IMR-90 (cell line): ENCODE results near the gene CD163. TPM values are rescaled to one million over a fixed set of nuclear protein-coding genes. Genes with fewer than 3 reads are reported as not detected.

ENCODE experiments used
- ATAC-seq: fragments of 200-7000 bp; cut with Tn5 transposase; 2 replicates; pipeline ENCODE4 v1.9.1; 2020; ENCODE audit warnings: low read depth, mild to moderate bottlenecking, moderate library complexity
- BruUV-seq: library from RNA; stranded (reverse); fragments of 400-500 nt; replicated peaks from 2 replicates; lab custom pipeline; 2021; lab: Mats Ljungman, UMichigan
- CTCF ChIA-PET: fragments of 300-600 bp; formaldehyde crosslinking; extraction: SDS; loops from one replicate; lab custom pipeline; 2021; ENCODE audit warnings: antibody characterized with exemption; lab: Yijun Ruan, JAX
- POLR2A ChIA-PET: fragments of 300-600 bp; sonication (Branson Sonifier 250); formaldehyde crosslinking; loops from one replicate; lab custom pipeline; 2022; ENCODE audit warnings: antibody characterized with exemption; ENCODE audit not compliant: unreplicated experiment; lab: Charles Lee
- DNase-seq: peaks from one replicate; pipeline ENCODE4 v3.0.0; 2013
- H2AFZ ChIP-seq: replicated peaks from 2 replicates; pipeline ENCODE3; 2013; ENCODE audit warnings: low read length, mild to moderate bottlenecking; ENCODE audit not compliant: poor library complexity
- H2AK5ac ChIP-seq: 2 replicates; pipeline ENCODE4 v1.6.1; 2013; ENCODE audit warnings: low read depth, low read length, inconsistent platforms
- H2AK9ac ChIP-seq: replicated peaks from 2 replicates; pipeline ENCODE3; 2013; ENCODE audit warnings: mild to moderate bottlenecking, low read depth, low read length, moderate library complexity; ENCODE audit not compliant: poor library complexity
- H2BK120ac ChIP-seq: 2 replicates; pipeline ENCODE4 v1.6.1; 2013; ENCODE audit warnings: low read depth, low read length, inconsistent platforms
- H2BK15ac ChIP-seq: 3 replicates; pipeline ENCODE4 v1.6.1; 2013; ENCODE audit warnings: low read depth, low read length, inconsistent platforms
- H2BK20ac ChIP-seq: 2 replicates; pipeline ENCODE4 v1.6.1; 2013; ENCODE audit warnings: low read depth, mild to moderate bottlenecking, inconsistent platforms, low read length, moderate library complexity
- H2BK5ac ChIP-seq: 2 replicates; pipeline ENCODE4 v1.6.1; 2013; ENCODE audit warnings: mild to moderate bottlenecking, low read depth, low read length, inconsistent platforms; ENCODE audit not compliant: poor library complexity, severe bottlenecking
- H3K14ac ChIP-seq: replicated peaks from 2 replicates; pipeline ENCODE4 v1.6.1; 2013; ENCODE audit warnings: low read depth, low read length, inconsistent platforms
- H3K18ac ChIP-seq: 2 replicates; pipeline ENCODE4 v1.6.1; 2013; ENCODE audit warnings: low read depth, low read length, control low read depth
- H3K23ac ChIP-seq: 2 replicates; pipeline ENCODE4 v1.6.1; 2013; ENCODE audit warnings: low read depth, low read length, inconsistent platforms
- H3K27ac ChIP-seq: 2 replicates; pipeline ENCODE4 v1.5.1; 2013; ENCODE audit warnings: mild to moderate bottlenecking, control low read depth, low read length; ENCODE audit not compliant: insufficient read depth
- H3K27me3 ChIP-seq: 2 replicates; pipeline ENCODE4 v1.6.1; 2013; ENCODE audit warnings: low read length; ENCODE audit not compliant: control insufficient read depth, insufficient read depth
- H3K36me3 ChIP-seq: 2 replicates; pipeline ENCODE4 v1.6.1; 2013; ENCODE audit warnings: low read length, mixed read lengths; ENCODE audit not compliant: control insufficient read depth, insufficient read depth
- H3K4ac ChIP-seq: 2 replicates; pipeline ENCODE4 v1.6.1; 2013; ENCODE audit warnings: low read depth, low read length, inconsistent platforms
- H3K4me1 ChIP-seq: 2 replicates; pipeline ENCODE4 v1.6.1; 2013; ENCODE audit warnings: low read length, mixed read lengths; ENCODE audit not compliant: control insufficient read depth, insufficient read depth
- H3K4me2 ChIP-seq: 2 replicates; pipeline ENCODE4 v1.6.1; 2013; ENCODE audit warnings: low read depth, mild to moderate bottlenecking, control low read depth, low read length, moderate library complexity
- H3K4me3 ChIP-seq: 2 replicates; pipeline ENCODE4 v1.5.1; 2013; ENCODE audit warnings: low read depth, mild to moderate bottlenecking, control low read depth, low read length, moderate library complexity; ENCODE audit not compliant: insufficient read depth
- H3K56ac ChIP-seq: 2 replicates; pipeline ENCODE4 v1.6.1; 2013; ENCODE audit warnings: low read length, inconsistent platforms; ENCODE audit not compliant: insufficient read depth; ENCODE audit errors: extremely low read depth
- H3K79me1 ChIP-seq, 2 experiments: 2 replicates each; pipeline ENCODE4 v1.6.1; 2013; ENCODE audit warnings: low read length in 2 of 2, inconsistent platforms in 1 of 2, low read depth in 1 of 2
- H3K9ac ChIP-seq: 2 replicates; pipeline ENCODE4 v1.6.1; 2013; ENCODE audit warnings: low read depth, low read length, control low read depth
- H3K9me1 ChIP-seq: 2 replicates; pipeline ENCODE4 v1.6.1; 2013; ENCODE audit warnings: low read length, inconsistent platforms; ENCODE audit not compliant: insufficient read depth
- H3K9me3 ChIP-seq: 2 replicates; pipeline ENCODE4 v1.6.1; 2013; ENCODE audit warnings: low read length; ENCODE audit not compliant: control insufficient read depth, insufficient read depth
- H4K20me1 ChIP-seq: 2 replicates; pipeline ENCODE4 v1.6.1; 2013; ENCODE audit warnings: low read length, inconsistent platforms; ENCODE audit not compliant: insufficient read depth
- H4K5ac ChIP-seq: 2 replicates; pipeline ENCODE4 v1.6.1; 2013; ENCODE audit warnings: mild to moderate bottlenecking, low read depth, low read length, control low read depth
- H4K8ac ChIP-seq, 2 experiments: 2 replicates each; pipeline ENCODE4 v1.6.1; 2013; ENCODE audit warnings: low read depth in 2 of 2, low read length in 2 of 2, control low read depth in 1 of 2, inconsistent platforms in 1 of 2
- H4K91ac ChIP-seq: 2 replicates; pipeline ENCODE4 v1.6.1; 2013; ENCODE audit warnings: low read depth, low read length, inconsistent platforms; ENCODE audit not compliant: insufficient read depth
- CEBPB ChIP-seq: IDR thresholded peaks from 2 replicates; pipeline ENCODE4 v1.6.1; 2012; ENCODE audit warnings: low read depth, low read length, improper control_type of control experiment
- CHD1 ChIP-seq: IDR thresholded peaks from 2 replicates; pipeline ENCODE4 v1.6.1; 2012; ENCODE audit warnings: low read depth, low read length, improper control_type of control experiment
- FOS ChIP-seq: fragments of 150-350 bp; IDR thresholded peaks from 2 replicates; pipeline ENCODE4 v1.6.1; 2016; ENCODE audit warnings: low read depth, low read length
- MAFK ChIP-seq: IDR thresholded peaks from 2 replicates; pipeline ENCODE4 v1.6.1; 2012; ENCODE audit warnings: low read depth, low read length, improper control_type of control experiment
- MXI1 ChIP-seq: IDR thresholded peaks from 2 replicates; pipeline ENCODE4 v1.6.1; 2012; ENCODE audit warnings: low read depth, mild to moderate bottlenecking, low read length, moderate library complexity, borderline replicate concordance
- NFE2L2 ChIP-seq: fragments of 150-350 bp; IDR thresholded peaks from 2 replicates; pipeline ENCODE4 v1.6.1; 2016; ENCODE audit warnings: low read depth, mild to moderate bottlenecking, low read length
- POLR2A ChIP-seq: IDR thresholded peaks from 2 replicates; pipeline ENCODE4 v1.6.1; 2012; ENCODE audit warnings: mild to moderate bottlenecking, low read depth, low read length
- RAD21 ChIP-seq: IDR thresholded peaks from 2 replicates; pipeline ENCODE4 v1.6.1; 2012; ENCODE audit warnings: low read length, improper control_type of control experiment
- RCOR1 ChIP-seq: IDR thresholded peaks from 2 replicates; pipeline ENCODE4 v1.6.1; 2012; ENCODE audit warnings: mild to moderate bottlenecking, low read length, improper control_type of control experiment; ENCODE audit not compliant: insufficient replicate concordance
- RFX5 ChIP-seq: IDR thresholded peaks from 2 replicates; pipeline ENCODE4 v1.8.0; 2012; ENCODE audit warnings: low read depth, mild to moderate bottlenecking, low read length, moderate library complexity
- SMC3 ChIP-seq: fragments of 150-350 bp; IDR thresholded peaks from 2 replicates; pipeline ENCODE4 v1.6.1; 2016; ENCODE audit warnings: low read depth, mild to moderate bottlenecking, antibody characterized with exemption, low read length, moderate library complexity
- USF2 ChIP-seq: fragments of 150-350 bp; IDR thresholded peaks from 2 replicates; pipeline ENCODE4 v1.6.1; 2017; ENCODE audit warnings: mild to moderate bottlenecking, antibody characterized with exemption, low read length, low read depth
- WGBS, 2 experiments: methylation state at CpG; one replicate each; pipeline versions ENCODE4 v1.1.5 to v1.1.7; 2013; ENCODE audit warnings: missing lambda C conversion rate in 2 of 2; ENCODE audit not compliant: insufficient read length in 1 of 2; ENCODE audit errors: extremely low coverage in 2 of 2; 5-methylcytosine and 5-hydroxymethylcytosine counted together
- dilution Hi-C: fragments of 300-500 bp; cut with HindIII; formaldehyde crosslinking; loops from one replicate; pipeline ENCODE4 v1.14.3; 2018; ENCODE audit warnings: low sequenced_read_pairs; ENCODE audit not compliant: unreplicated experiment
- in situ Hi-C: fragments of 300-500 bp; cut with MboI; formaldehyde crosslinking; loops from 3 replicates; pipeline ENCODE4 v1.14.3; 2019; ENCODE audit warnings: low sequenced_read_pairs, inconsistent platforms, mixed read lengths
- intact Hi-C: fragments of 100-400 bp; cut with micrococcal nuclease; formaldehyde crosslinking; loops from 2 replicates; pipeline ENCODE4 v1.10.0; 2022
- polyA plus RNA-seq, 3 experiments: library from polyadenylated mRNA; depleted of rRNA; stranded (reverse); fragments of >200 nt; gene quantifications; 2 replicates each; pipeline ENCODE4 v1.2.3, GENCODE V29; 2012; ENCODE audit warnings: low replicate concordance in 1 of 3
- total RNA-seq: library from RNA; depleted of rRNA; stranded (reverse); fragments of >200 nt; gene quantifications from 2 replicates; pipeline ENCODE4 v1.2.3, GENCODE V29; 2012
- TF ChIP-seq, protein P1 (sequence below): fragments of 150-350 bp; IDR thresholded peaks from 2 replicates; pipeline ENCODE4 v1.6.1; 2016; ENCODE audit warnings: low read depth, mild to moderate bottlenecking, low read length, moderate library complexity, borderline replicate concordance

CD163 gene
- total and polyA plus RNA-seq, 2 of the 4 experiments (the other 2 are of a cell fraction) = not detected

DNA sequence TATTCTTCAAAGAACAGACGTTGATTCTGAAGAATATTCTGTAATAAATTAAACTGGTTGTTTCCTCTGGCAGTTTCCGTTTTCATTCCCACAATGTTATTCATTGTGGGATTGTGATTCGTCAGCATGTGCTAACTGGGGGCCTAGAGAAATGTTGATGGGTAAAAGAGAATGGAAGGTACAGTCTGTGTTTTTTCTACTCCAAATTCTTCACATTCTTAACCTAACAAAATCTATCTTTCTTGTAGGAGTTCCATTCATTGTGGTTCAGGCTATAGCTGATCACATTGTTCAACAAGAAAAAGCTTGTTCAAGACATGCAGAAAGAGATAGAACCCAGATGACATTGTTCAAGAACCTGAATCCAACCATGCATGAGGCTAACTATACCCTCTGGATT lies 5.9 kb downstream of the CD163 start:
- Histone ChIP-seq H3K9me3 (no peaks in the 10 kb centered on the region), H3K9ac (no peak overlapping the region), H3K4me3 (no peak overlapping the region), H4K8ac (no peak overlapping the region), H4K5ac (no peak overlapping the region), H2BK20ac (peak overlapping the region; percentile 58; the same call in 1 of the 2 replicates), H3K4me2 (no peak overlapping the region), H4K91ac (no peak overlapping the region), H3K79me1 (no peaks in the 10 kb centered on the region), H2AK9ac (no peak overlapping the region), H3K56ac (no peak overlapping the region), H3K18ac (no peak overlapping the region), H3K4ac (no peak overlapping the region), H3K9me1 (no peaks in the 10 kb centered on the region), H4K20me1 (no peaks in the 10 kb centered on the region), H3K14ac (no peak overlapping the region), H2BK120ac (peak overlapping the region; percentile 47; the same call in 1 of the 2 replicates), H2AK5ac (no peak overlapping the region), H2BK5ac (no peak overlapping the region), H3K27me3 (no peaks in the 10 kb centered on the region), H3K36me3 (no peaks in the 10 kb centered on the region), H2BK15ac (no peak overlapping the region), H3K4me1 (no peaks in the 10 kb centered on the region), H3K23ac (no peak overlapping the region), H3K27ac (no peak overlapping the region), H2AFZ (no peak overlapping the region)
- dilution Hi-C loops = no loop called here
- TF ChIP-seq, protein P1, sequence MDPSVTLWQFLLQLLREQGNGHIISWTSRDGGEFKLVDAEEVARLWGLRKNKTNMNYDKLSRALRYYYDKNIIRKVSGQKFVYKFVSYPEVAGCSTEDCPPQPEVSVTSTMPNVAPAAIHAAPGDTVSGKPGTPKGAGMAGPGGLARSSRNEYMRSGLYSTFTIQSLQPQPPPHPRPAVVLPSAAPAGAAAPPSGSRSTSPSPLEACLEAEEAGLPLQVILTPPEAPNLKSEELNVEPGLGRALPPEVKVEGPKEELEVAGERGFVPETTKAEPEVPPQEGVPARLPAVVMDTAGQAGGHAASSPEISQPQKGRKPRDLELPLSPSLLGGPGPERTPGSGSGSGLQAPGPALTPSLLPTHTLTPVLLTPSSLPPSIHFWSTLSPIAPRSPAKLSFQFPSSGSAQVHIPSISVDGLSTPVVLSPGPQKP = no peak
- TF ChIP-seq NFE2L2 (no peak), MXI1 (no peak), FOS (no peak), RAD21 (no peak), CEBPB (no peak), MAFK (no peak), POLR2A (no peak), USF2 (no peak), RFX5 (no peak), SMC3 (no peak), RCOR1 (no peak), CHD1 (no peak)
- no CpG with 5 or more reads among the region's 3 CpGs for WGBS, 2 experiments
- CTCF ChIA-PET = no interaction called here
- in situ Hi-C loops = no loop called here
- intact Hi-C loops = no loop called here
- DNase-seq (no peak), ATAC-seq (no peak)
- POLR2A ChIA-PET = no interaction called here
- BruUV-seq = no TSS peak
